Activated naive CD4-positive, alpha-beta T cell treated with anti-CD3 and anti-CD28 coated beads, Interleukin-2, amount 50 U/mL, for 16 hours (primary cell): ENCODE results near the gene CLCN7.

Source experiments
- DNase-seq: peaks from one replicate; pipeline ENCODE4 v3.0.0-alpha.2; 2020

CLCN7 gene

DNA sequence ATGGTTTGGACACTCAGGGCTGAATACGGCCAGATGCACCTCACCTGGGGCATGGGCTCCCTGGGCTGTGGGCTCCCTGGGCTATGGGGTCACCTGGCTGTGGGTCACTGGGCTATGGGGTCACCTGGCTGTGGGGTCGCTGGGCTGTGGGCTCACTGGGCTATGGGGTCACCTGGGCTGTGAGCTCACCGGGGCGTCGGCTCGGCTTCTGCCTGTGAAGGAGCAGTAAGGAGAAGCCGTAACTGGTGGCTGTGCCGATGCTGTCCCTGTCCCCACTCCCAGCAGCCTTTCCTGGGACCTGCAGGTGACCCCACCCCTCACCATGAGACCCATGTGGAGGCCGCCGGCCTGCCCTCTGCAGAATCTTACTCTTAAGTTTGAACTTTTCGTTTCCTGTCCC is 45.8 kb downstream of the CLCN7 start:
- DNase-seq: no peak

DNA sequence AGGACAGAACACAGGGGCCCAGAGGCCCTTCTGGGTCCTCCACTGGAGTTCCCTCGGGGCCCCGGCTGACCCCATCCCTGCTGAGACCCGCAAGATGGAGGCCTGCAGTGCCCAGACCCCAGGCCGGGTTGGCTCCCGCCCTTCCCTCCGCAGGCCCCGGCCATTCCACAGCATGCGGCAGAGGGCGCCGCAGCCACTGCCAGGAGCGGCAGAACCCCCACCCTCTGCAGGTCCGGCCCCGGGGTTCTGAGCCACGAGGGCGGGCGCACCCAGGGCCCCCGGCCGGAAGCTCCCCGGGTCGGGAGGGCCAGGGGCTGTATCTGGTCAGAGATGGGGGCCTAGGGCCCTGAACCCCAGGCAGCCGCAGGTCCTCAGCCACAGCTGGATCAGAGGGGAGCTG is 46.3 kb downstream of the CLCN7 start:
- peak; percentile 57 for DNase-seq

DNA sequence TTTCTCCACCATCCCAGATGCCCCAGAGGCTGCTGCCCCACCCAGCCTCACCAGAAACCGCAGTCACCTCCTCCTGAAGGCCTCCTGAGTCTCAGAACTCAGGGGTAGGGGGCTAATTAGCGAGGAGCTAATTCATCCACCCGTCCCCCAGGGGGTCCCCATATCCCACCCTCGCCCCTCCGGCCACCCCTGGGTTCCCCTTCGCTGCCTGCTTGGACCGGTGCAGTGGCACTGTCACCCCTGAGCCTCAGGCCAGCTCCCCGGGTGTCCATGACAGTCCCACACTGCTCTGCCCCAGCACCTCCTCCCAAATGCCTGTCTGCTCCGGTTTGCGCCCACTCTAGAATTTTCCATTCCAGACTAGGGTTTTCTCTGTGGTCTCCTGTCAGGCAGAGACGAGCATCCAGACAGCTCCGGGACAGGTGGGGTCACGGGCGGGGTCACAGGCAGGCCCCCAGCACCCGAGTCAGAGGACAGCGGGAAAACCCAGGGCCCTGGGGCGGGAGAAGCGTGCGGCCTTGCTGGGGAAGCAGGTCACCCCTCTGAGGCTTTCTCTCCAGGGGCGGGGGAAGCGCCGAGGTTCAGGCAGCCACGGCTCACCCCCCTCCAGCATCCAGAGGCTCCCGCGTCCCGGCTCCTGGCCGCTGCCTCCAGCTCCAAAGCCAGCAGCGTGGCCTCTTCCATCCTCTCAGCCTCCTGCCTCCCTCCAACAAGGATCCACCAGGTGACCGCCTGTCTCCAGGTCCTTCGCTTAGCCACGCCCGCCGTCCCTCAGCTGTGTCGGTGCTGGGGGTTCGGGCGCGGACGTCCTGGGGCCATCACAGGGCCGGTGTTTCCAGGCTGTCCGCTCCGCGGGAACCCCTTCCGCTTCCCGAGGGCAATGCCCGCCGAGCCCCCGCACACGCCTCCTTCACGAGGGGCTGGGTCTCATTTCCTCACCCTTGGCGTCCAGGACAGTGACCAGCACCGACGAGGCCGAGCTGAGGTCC is 47.1 kb downstream of the CLCN7 start:
- DNase-seq: no peak

DNA sequence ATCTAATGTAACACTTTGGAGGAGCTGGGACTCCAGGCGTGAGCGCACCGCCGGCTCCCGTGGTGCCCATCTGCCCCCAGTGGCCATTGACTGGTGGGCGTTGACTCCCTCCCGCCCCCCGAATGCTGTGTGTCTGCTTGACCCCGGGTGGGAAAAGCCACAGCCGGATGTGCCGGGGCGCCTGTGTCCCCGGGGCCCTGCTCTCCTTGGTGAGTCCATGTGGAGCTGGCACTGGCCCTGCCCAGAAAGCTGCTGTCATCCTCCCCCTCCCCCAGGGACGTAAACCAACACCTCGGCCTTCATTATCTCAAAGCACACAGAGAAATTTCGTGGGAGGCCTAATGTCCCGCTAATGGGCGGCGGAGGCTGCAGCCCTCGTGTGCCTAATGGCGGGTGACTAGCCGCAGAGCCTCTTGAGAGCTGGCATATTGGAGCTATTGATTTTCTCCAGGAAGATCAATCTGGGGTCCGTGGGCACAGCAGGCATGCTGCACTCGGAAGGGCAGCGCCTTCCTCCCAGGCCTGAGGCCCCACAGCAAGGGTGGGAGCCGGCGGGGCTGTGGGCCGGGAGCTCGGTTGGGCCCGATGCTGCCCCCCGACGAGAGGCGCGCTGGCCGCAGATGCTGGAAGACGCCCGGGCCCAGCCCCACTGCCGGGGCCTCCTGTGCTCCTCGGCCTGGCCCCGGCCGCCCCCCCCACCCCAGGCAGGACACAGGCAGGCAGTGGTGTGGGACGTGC is 47.9 kb downstream of the CLCN7 start:
- no peak for DNase-seq

DNA sequence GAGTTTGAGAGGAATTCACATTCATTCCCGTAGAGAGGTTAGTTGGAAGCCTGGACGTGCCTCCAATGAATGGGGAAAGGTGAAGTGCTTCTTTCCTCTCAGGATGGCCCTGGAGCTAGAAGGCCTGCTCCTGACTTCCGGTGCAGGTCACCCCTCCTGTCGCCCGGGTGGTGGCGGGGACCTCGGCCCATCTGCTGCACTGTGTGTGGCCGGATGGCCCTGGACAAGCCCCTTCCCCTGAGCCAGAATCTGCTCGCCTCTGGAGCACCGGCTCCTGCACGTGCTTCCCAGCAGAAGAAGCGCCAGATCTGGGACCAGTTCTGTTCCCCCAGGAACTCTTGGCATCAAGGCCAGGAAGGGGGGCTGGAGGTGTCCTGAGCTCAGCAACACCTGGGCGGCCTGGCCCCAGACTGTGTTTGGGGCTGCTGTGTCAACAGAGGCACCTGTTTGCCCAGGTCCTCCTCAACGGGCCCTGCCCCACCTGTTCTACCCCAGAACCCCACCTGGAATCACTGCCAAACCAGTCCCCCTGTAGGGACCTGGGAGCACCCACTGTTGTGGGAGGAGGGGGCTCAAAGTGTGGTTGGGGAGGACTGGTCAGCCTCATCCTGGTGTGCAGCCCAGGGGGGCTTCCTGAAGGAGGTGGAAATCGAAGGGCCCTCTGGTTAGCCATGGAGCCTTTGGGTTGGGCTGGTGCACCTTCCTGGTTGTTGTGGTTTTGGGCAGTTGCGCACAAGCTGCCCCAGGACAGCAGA is 49.0 kb downstream of the CLCN7 start:
- no peak for DNase-seq

DNA sequence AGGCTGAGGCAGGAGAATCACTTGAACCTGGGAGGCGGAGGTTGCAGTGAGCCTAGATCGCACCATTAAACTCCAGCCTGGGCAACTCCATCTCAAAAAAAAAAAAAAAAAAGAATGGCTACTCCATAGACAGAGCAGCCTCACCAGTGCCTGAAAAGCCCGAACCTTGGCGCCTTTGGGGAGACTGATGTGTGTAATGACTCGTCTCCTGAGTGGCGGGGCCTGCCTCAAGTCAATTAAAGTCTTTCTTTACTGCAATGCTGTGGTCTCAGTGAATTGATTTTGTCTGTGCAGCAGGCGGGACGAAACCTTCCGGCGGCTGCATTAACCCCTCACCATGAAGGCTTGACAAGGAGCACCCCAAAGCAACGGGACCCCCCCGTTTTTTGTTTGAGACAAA is 50.8 kb downstream of the CLCN7 start:
- no peak for DNase-seq

DNA sequence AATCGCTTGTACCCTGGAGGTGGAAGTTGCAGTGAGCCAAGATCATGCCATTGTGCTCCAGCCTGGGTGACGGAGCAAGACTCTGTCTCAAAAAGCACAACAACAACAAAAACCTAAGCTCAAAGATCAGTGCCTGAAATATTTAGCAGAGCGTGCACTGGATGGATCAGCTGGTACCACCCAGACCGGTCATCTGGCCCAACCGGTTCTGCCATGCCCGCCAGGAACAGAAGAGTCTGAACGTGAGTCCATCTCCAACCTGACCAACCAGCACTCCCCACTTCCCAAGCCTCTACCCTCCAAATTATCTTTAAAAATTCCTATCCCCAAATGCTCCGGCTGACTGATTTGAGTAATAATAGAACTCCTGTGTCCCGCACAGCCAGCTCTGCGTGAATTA is 52.8 kb downstream of the CLCN7 start:
- DNase-seq: no peak

DNA sequence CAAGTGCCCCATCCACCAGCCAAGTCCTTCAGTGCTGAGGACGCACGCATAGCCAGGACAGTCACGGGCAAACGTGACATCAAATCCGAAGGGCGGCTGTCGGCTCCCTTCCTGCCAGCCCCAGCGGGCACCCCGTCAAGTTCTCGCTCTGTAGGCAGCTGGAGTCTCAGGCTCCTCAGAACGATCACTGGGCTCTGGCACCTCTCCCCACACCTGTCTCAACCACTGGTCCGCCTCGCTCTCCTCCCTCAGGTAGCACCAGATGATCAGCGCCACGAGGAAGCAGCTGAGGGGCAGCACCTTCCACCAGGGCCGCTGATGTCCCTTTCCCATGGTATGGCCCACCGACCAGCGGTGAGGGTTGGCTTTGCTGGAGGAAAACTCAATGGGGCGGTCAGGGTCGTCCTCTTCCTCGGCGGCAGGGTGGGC is 54.7 kb downstream of the CLCN7 start:
- no peak for DNase-seq

DNA sequence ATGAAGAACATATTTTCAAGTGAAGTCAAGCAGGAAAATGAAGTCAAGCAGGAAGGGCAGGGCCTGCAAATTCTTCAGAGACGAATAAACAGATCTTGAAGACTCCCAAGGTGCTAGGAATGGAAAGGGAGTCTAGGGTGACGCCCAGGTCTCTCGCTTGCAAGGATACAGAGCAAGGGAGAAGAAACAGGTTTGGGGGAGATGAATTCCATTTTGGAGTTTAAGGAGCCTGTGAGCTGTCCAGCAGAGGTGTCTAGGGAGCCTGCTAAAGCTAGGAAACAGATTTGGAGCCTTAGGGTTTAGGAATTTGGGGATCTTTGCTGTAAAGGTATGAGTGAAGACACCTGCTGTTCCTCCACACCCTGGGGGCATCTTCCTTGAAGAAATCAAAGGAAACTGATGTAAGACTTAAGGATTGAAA is 58.3 kb downstream of the CLCN7 start:
- no peak for DNase-seq

DNA sequence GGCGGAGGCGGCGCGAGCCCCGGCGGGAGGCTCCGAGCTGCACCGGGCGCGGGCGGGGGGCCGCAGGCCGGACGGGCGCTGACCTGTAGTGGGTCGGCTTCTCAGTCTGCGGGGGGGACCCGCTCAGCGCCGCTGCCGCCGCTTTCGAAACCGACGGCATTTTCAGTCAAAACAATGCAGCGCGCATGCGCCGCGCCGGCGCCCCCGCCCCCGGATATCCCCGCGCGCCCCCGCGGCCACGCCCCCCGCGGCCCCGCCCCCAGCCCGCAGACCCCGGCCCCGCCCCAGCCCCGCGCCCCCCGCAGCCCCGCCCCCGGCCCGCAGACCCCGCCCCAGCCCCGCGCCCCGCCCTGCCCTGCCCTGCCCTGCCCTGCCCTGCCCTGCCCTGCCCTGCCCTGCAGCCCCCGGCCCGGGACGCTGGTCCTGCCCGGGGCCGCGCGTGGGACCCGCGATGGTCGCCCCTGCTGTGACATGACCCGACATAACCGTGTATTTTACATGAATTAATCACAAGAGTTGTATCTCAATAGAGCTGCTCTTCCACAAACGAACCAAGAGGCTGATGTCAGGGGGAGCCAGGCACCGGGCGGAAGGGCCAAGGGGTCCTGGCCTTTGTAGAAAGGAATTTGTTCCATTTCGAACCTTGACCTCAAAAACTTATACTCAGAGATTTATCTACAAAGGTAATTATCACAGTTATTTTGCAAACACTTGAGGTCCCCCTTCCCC is 60.1 kb downstream of the CLCN7 start, which contains the start of gene UNKL:
Gene UNKL (minus strand): TSS at position 173 of the 729 bp plus-strand sequence. CDS start 13 bp downstream, at position 160.
- DNase-seq: peak; percentile 83

DNA sequence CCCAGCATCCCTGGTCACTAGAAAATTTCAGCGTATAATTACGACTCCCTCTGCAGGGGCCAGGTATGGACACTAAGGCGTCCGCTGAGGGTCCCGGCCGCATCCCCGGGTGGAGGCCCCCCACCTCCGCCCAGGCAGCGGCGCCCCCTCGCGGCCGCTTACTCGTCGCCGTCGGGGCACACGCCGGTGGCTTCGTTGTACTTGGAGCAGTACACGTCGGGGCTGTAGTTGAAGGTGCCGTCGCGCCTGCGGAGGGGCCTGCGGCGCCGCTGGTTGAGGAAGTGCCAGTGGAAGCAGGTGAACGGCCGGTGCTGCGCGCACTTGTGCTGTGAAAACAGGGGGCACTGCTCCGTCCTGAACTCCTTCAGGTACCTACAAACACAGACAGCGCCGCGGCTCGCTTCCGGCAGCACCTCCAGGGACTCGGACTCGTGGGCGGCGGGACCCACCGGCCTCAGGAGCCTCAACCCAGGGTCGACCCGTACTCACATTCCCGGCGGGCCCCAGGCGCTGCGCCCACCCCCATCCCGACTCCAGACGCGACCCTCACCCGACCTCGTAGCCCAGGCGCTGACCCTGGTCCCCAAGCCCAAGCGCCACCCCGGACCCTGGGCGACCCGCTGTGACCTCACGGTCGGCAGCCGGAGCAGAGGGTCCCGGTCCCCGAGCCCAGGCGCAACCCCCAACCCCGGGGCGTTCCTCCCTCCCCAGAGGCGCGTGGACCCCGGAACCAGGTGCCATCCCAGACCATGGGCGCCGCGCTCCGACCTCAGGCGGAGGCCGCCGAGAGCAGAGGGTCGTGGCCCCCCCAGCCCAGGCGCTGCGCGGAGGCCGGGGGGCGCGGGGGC is 60.9 kb downstream of the CLCN7 start:
- peak; percentile 71 for DNase-seq

DNA sequence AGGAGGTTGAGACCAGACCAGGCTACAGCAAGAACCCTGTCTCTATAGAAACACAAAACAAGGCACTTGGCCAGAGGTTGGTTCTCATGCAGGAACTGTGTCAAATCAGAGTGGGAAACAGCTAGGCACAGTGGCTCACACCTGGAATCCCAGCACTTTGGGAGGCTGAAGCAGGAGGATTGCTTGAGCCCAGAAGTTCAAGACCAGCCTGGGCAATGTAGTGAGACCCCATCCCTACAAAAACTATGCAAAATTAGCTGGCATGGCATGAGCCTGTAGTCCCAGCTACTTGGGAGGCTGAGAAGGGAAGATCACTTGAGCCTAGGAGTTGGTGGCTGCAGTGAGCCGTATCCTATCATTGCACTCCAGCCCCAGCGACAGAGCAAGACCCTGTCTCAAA is 62.0 kb downstream of the CLCN7 start:
- no peak for DNase-seq

DNA sequence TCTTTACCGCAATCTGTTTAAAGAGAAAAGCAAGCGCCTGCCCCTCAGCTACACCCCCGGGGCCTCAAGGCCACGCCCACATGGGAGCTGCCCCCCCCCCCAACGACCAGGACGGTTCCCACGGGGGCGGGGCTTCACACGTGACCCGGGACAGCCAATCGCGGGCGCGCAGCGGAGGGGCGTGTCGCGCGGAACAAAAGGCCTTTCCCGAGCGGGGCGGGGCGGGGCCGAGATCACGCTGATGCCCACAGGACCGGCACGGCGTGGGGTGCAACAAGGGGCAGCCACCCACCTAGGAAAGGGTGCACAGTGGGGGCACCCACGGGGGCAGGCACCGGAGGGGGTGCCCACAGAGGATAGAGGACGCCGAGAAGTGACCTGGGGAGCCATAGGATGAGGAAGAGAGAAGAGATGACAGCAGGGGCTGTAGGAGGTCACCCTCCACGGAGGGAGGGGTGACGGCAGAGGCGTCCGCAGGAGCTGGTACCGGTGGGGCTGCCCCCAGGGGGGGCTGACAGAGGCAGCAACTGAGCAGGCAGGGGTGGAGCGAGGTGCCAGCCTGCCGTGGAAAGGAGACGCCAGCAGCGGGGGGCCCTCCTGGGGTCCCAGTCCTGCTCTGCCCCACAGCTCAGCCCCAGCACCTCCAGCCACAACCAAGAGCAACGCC is 66.5 kb downstream of the CLCN7 start:
- DNase-seq: peak; percentile 96

DNA sequence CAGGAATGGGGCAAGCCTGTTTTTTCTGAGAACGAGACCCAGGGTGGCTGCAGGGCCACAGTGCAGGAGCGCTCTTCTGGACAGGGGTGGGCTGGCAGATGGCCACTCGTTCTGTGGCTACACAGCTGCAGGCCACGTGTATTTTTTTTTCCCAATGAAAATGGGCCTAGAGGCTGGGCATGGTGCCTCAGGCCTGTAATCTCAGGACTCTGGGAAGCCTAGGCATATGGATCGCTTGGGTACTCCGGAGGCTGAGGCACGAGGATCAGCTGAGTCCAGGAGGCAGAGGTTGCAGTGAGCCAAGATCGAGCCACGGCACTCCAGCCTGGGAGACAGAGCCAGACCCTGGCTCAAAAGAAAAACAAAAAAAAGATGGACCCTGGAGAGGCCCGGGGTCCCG is 67.1 kb downstream of the CLCN7 start:
- no peak for DNase-seq

DNA sequence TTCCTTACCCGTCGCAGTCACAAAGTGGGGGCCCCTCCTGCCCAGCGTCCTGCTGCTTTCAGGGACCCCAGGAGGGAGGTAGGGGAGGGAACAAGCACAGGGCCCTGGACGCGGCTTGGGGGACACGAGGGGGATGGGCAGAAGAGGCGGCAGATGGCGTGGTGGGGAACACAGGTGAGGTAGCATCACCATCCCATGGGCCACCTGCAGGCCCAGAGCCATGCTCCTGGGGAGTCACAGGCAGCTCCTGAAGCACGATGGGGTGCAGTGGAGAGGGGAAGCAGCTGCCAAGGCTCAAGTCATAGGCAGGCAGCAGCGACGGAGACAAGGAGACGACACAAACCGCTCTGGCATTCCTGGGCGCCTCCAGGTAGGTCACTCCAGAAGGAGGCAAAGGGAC is 71.1 kb downstream of the CLCN7 start:
- no peak for DNase-seq

DNA sequence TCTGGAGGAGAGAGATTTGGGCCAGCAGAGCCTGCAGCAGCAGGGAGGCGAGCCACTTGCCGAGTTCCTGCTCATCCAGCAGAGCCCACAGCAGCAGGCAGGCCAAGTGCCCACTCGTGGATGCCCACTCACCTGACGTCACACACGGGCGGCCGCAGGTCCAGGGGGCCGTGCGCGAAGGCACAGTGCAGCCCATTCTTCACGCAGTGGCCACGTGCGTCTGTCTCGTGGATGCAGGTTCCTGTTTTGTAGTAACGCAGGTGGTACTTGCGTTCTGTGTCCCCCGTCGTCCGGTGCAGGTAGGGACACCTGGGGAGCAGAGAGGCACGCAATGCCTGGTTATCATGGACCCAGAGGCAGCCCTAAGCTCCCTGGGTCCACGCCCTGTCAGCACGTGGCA is 71.8 kb downstream of the CLCN7 start:
- DNase-seq: no peak

DNA sequence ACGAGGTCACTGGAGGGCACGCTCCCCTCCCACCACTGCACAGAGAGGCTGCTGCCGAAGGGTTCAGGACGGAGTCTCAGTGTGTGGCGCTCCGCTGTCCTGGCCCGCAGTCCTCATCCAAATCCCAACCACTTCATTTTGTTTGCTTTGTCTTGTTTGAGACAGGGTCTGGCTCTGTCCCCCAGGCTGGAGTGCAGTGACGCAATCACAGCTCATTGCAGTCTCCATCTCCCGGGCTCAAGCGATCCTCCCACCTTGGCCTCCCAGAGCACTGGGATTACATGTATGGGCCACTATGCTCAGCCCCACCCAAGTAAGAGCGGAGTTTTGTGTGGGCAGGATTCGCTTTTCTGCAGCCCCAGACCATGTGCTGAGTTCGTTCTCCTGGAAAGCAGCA is 73.1 kb downstream of the CLCN7 start:
- DNase-seq: no peak

DNA sequence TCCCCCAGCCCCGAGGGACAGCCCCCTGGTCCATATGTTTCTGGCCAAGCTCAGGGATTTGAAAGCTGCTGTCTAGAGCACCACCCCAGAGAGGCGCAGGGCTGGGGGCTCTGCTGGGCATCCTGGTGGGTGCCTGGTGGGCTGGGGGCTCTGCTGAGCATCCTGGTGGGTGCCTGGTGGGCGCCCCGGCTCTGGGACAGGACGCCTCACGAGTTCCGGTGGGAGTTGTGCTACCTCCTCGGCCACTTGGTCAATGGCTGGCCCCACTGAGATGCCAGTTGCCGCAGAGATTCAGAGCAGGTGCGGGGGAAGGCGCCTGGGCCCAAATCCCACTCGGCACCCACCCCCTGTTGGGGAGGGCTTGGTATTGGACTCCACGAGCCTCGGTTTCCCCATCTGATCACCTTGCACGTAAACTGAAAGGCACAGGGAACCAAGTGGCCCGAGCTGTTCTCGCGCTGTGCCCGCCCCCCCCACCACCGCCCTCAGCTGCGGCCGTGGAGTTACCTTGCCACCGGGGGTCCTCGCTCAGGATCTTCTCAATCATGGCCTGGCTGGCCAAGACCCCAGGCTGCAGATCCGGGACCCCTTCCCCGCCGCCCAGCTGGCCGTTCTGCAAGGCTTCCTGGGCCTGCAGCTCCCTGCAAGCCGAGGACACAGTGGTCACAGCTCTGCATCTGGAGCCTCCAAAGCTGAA is 73.6 kb downstream of the CLCN7 start:
- no peak for DNase-seq

DNA sequence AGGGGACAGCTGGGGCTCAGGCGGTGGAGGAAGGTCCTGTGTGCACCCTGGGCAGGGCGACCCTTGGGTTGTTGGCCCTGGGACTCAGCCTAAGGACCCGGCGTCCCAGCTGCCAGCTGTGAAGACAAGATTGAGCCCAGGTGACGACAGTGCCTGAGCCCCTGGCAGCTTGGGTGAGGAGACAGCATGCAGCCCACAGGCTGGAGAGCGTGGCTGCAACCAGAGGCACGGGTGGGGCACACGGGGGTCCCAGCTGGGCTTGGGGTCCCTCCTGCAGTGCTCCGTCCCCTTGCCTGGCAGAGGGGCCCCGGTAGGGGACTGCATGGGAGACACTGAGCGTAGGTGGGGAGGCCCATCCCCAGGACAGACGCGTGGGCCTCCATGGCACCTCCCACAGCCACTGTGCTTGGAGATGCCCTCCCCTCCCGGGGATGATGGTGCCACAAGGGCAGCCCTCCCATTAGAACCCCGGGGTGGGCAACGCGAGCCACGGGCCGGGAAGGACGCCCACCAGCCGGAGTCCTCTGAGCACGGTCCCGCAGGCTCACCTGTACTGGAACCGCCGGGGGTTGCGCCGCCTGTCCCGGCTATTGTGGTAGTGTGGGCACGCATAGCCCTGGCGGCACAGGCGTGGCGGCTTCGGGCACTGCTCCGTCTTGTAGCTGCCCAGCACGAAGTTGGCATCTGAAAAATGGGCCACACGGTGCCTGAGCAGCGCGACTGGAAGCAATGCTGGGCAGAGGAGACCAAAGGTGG is 75.8 kb downstream of the CLCN7 start:
- DNase-seq: no peak
